ENCODE results near the gene SUPT3H.

The SUPT3H gene
- total RNA-seq = 10.9 to 21.0 reads per million in 2 donors

DNA sequence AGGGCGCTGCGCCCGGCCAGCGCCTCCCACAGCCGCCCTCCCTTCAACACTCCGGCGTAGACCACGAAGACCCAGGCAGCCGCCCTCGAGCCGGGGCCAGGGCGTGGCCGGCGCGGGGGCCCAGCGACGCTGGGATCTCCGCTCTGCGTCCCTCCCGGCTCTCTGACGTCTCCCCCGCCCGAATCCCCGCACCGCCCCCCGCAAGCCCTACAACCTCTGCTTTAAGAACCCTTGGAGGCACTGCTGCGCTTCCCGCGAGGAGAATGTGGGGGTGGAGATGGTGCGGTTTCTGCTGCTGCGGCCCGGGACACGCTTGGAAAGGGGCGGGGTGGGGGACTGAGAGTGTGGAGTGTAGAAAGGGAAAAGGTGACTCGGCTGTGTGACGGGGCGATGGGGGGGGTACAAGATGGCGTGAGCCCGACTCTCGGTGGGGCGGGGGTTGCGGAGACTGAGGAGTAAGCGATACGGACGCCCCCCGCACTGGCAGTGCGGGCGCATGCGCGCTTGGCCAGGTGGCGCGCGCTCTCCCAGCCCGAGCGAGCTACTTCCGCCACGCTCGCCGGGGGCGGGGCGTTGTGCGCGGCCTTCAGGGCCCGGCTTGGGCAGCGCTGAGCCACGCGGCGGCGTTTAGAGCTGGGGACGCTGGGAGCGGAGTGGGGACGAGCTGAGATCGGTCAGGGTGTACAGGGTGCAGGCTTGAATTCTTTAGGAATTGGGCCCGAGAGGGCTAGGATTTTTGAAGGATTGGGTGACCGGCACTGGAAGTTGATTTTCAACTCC is at the start of gene SUPT3H:
Gene SUPT3H, minus strand, starts transcription at position 381 of the 780 bp plus-strand sequence.
- peak; percentile 82 for DNase-seq

DNA sequence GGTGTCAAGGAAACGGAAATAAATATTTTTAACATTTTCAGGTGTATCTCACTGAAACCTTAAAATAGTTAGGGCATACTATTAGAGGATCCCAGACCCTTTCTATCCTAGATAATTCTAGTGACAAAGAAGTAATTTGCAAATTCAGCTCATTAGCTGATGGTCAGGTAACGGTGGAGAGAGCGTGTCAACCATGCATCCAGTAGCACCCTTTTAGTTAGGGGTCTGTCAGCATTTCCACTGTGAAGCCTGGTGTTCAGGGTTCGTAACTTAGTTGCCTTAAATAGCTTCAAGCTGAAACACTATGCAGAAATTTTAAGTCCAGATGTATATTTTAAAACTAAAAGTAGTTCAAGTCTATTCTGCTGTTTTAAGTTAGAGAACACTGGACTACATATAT is 48.5 kb upstream of the SUPT3H start:
- no peak for DNase-seq

GRCh38 chr6:45424451-45424861 is 46.7 kb upstream of the SUPT3H start:
- DNase-seq = no peak

DNA sequence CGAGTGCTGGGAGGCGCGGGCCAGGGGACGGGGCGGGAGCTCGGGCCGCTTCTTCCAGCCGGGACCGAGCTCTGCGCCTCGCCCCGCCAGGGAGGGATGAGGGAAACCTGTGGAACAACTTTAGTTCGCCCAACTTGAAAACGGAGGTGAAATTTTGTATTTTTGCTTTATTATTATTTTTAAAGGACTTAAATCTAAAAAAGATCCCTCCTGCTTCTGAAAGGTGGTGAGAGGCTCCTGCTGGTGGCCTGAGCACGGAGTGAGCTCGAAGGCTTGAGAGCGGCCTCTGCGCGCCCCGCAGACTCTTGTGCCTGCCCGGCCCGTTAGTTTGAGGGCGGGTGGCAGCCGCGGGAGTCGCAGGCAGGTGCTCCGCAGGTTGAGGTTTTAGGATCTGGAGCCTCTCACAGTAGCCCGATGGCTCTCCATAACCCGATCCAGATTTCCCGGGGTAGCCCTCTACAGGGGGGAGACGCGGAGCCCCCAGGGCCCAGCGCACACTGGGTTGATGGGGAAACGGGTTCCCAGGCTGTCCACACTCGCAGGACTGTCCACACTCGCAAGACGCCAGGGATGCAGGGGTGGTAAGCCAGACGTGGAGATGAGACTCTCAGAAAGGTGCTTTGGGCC is 46.2 kb upstream of the SUPT3H start:
- no peak for DNase-seq

DNA sequence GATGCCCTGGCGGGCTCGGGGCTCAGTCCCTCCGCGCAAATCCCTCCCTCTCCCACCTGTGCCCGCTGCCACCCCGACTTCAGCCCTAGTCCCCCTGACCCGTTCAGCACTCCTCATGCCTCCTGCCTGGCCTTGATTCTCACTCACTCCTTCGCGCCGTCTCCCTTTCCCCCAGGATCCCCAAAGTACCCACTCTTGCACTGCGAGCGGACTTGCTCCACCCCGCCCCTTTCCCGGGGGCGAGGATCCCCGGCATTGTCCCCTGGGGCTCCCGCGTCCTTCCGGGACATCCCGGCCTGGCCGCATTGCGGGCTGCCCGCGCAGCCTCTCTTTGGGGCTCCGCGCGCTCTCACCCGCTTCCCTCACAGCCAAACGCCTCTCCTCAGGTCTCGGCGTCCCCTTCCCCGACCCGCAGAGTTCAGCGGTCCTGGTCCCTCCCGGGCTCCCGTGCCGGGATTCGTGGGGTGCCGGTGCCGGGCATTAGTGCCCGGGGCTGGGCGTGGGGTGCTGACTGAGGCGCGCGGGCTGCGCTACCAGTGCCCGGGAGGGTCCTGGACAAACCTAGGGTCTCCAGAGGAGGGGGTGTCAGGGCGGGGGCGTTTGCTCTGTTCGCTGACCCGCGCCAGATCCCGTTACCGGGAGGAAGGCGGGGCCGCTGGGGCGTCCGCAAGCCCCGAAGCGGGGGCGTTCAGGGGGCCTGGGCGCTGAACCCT is 45.5 kb upstream of the SUPT3H start:
- DNase-seq = peak; percentile 23

- DNase-seq = peak; percentile 57
Observed at GRCh38 chr6:45422503-45423110, 44.9 kb upstream of the SUPT3H start.

DNA sequence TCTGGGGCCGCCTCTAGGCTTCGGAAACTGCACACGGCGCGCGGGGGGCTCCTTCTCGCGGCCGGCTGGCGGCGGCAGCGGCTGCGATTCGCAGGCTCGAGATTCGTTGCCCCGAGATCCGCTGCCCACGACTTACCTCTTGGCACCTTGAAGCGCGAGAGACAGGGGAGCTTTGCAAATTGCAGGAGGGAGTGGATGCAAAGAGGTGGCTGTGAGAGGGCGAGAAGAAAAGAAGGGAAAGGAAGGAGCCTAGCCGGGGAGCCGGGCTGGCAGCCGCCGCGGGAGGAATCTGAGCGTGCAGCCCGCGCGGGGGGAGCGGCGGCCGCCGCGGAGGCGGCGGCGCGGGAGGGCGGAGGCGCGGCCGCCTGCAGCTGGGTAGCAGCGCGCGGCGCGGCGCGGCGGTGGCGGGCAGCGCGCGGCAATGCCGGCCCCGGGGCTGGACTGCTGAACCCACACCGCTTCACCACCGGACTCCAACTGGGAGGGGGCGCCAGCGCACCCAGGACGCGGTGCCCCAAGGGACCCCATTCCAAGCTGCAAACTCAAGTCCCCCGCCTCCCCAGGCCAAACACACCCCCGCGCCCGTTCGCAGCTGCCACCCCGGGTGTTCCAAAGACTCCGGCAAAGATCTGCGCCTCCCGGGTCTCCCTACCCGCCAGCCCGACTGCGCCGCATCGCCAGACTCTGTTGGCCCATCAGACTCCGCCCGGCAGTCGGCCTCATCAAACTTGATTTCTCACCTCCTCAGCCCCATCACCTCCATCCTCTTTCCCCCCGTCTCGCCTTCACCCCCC is 44.2 kb upstream of the SUPT3H start:
- DNase-seq = peak; percentile 34

- DNase-seq = no peak
Observed at GRCh38 chr6:45420909-45421708, 43.4 kb upstream of the SUPT3H start.

- DNase-seq = peak; percentile 53
Observed at GRCh38 chr6:45420083-45420908, 42.6 kb upstream of the SUPT3H start.

- peak; percentile 43 for DNase-seq
Observed at GRCh38 chr6:45419571-45420082, 41.9 kb upstream of the SUPT3H start.

GRCh38 chr6:45417436-45417835 is 39.7 kb upstream of the SUPT3H start:
- DNase-seq = no peak

GRCh38 chr6:45416700-45417099 is 39.0 kb upstream of the SUPT3H start:
- no peak for DNase-seq

GRCh38 chr6:45415788-45416518 is 38.2 kb upstream of the SUPT3H start:
- DNase-seq = no peak

- DNase-seq = no peak
Observed at GRCh38 chr6:45415315-45415714, 37.6 kb upstream of the SUPT3H start.

DNA sequence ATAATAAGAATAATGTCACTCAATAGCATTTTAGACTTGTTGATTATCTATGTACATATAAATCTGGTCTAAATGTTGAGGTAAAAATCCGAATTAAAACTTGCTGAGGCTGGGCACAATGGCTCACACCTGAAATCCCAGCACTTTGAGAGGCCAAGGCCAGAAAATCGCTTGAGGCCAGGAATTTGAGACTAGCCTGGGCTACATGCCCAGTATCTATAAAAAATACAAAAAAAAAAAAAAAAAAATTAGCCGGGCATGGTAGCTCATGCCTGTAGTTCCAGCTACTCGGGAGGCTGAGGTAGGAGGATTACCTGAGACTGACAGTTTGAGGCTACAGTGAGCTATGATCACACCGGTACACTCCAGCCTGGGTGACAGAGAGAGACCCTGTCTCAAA is 34.2 kb upstream of the SUPT3H start:
- no peak for DNase-seq

DNA sequence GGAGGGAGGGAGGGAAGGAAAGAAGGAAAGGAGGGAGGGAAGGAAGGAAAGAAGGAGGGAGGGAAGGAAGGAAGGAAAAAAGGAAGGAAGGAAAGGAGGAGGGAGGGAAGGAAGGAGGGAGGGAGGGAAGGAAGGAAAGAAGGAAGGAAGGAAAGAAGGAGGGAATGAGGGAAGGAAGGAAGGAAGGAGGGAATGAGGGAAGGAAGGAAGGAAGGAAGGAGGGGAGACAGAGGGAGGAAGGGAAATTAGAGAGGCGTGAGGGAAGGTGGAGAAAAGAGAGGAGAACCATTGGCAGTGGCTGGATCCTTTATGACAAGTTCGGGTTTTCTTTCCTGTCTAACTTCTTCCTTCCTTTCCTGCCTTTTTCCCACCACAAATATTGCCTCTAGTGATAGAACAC is 22.3 kb upstream of the SUPT3H start:
- no peak for DNase-seq

- DNase-seq = no peak
Observed at GRCh38 chr6:45398075-45398813, 20.5 kb upstream of the SUPT3H start.

- no peak for DNase-seq
Observed at GRCh38 chr6:45394586-45395095, 16.9 kb upstream of the SUPT3H start.

DNA sequence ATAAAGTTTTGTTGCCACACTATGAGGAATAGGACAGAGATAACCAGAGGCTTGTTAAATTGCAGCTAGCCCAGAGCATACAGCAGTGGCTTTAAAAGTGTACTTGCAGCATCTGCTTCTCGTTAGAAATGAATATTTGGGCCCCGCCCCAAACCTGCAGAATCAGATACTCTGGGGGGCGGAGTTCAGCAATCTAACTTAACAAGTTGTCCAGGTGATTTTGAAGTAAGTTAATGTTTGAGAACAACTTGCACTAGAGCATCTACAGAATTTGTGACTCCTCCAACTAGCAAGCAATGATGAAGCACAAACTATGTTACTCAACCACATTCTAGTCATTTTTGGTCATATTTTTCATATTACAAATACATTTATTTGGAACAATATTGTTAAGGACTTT is 10.6 kb upstream of the SUPT3H start:
- DNase-seq = no peak
